Measurements from ENCODE around the gene TFR2. TPM values are rescaled to one million over a fixed set of nuclear protein-coding genes. Genes with fewer than 3 reads are reported as not detected.

Gene TFR2
- total and polyA plus RNA-seq, 12 donors: 0.20 to 0.58 (median 0.49) TPM; not detected in 7

- peak overlapping the region in 8 of 10 donors; percentile 86 to 97 (median 91) for H3K27ac ChIP-seq
- peak overlapping the region; percentile 57 to 97 (median 83) for H3K4me3 ChIP-seq
- peak in 2 of 9 donors; percentile 10 to 20 for TF ChIP-seq CTCF (IDR thresholded peaks at IDR 0.05)
- peaks cover 0 to 20% (median 10%) of the 10 kb centered on the region in 9 donors for H3K4me1 ChIP-seq
- peak in 5 of 8 donors; percentile 1 to 20 (median 4) for ATAC-seq
- intact Hi-C loops (cut with DNase I): loop anchor here in 6 of 10 donors (1.0 to 10.0 kb wide), 8 partner anchors 27 to 262 kb away; partner anchors contain the start of genes GNB2 (in 4 of the 6), GIGYF1 (in 2 of the 6), FBXO24 (in 1 of the 6) and LRCH4 (in 1 of the 6)
- 3 to 4% methylated on average over 29 of the region's 29 CpGs for WGBS, 2 donors
- peaks cover 0 to 22% (median 0%) of the 10 kb centered on the region in 9 donors for H3K36me3 ChIP-seq
- no peaks in the 10 kb centered on the region for H3K9me3 ChIP-seq
- H3K27me3 ChIP-seq: no peaks in the 10 kb centered on the region
- no peak for DNase-seq
Observed at GRCh38 chr7:100612730-100613390, 28.5 kb downstream of the TFR2 start.

GRCh38 chr7:100611983-100612729 lies 29.2 kb downstream of the TFR2 start, which contains the start of gene MOSPD3:
Gene MOSPD3 (plus strand): TSS chr7:100612540. CDS start chr7:100612792, 252 bp downstream.
- intact Hi-C loops (cut with DNase I): loop anchor here in 6 of 10 donors (1.0 to 10.0 kb wide), 8 partner anchors 26 to 263 kb away; partner anchors contain the start of genes GNB2 (in 4 of the 6), GIGYF1 (in 2 of the 6), FBXO24 (in 1 of the 6) and LRCH4 (in 1 of the 6)
- peak; percentile 99 for DNase-seq
- TF ChIP-seq CTCF (IDR thresholded peaks at IDR 0.05): no peak
- Histone ChIP-seq H3K36me3 (peaks cover 0 to 29% (median 0%) of the 10 kb centered on the region in 9 donors), H3K4me1 (peaks cover 0 to 20% (median 10%) of the 10 kb centered on the region in 9 donors), H3K27me3 (no peaks in the 10 kb centered on the region), H3K4me3 (peak within 1 kb of the TSS; percentile 57 to 97 (median 83)), H3K9me3 (no peaks in the 10 kb centered on the region), H3K27ac (peak within 1 kb of the TSS; percentile 65 to 97 (median 91))
- 0 to 1% methylated on average over 50 to 61 of the region's 61 CpGs for WGBS, 2 donors
- peak; percentile 97 to 99 (median 98) for ATAC-seq

- intact Hi-C loops (cut with DNase I): loop anchor here in 5 of 10 donors (5.0 to 10.0 kb wide), 6 partner anchors 62 to 265 kb away; partner anchors contain the start of genes GIGYF1 (in 3 of the 5), GNB2 (in 2 of the 5) and SRRT (in 1 of the 5)
- Histone ChIP-seq H3K9me3 (no peaks in the 10 kb centered on the region), H3K27ac (no peak overlapping the region), H3K27me3 (peaks cover 0 to 11% (median 0%) of the 10 kb centered on the region in 7 donors), H3K36me3 (peaks cover 0 to 22% (median 0%) of the 10 kb centered on the region in 9 donors), H3K4me3 (no peak overlapping the region), H3K4me1 (peaks cover 0 to 31% (median 21%) of the 10 kb centered on the region in 9 donors)
- WGBS, 2 donors: 94 to 96% methylated on average over 5 of the region's 5 CpGs
- no peak for ATAC-seq
- DNase-seq: no peak
- TF ChIP-seq CTCF (IDR thresholded peaks at IDR 0.05): no peak
Observed at GRCh38 chr7:100609958-100610357, 31.4 kb downstream of the TFR2 start.

GRCh38 chr7:100607111-100607510 lies 34.2 kb downstream of the TFR2 start:
- no peak overlapping the region for H3K4me3 ChIP-seq
- DNase-seq (no peak), ATAC-seq (no peak)
- 90 to 95% methylated on average over 8 of the region's 8 CpGs for WGBS, 2 donors
- TF ChIP-seq CTCF (IDR thresholded peaks at IDR 0.05): no peak
- peaks cover 0 to 32% (median 22%) of the 10 kb centered on the region in 9 donors for H3K4me1 ChIP-seq
- H3K9me3 ChIP-seq: no peaks in the 10 kb centered on the region
- peaks cover 0 to 11% (median 0%) of the 10 kb centered on the region in 7 donors for H3K27me3 ChIP-seq
- no peak overlapping the region for H3K27ac ChIP-seq
- intact Hi-C loops (cut with DNase I): loop anchor here in 3 of 10 donors (5.0 to 10.0 kb wide), 3 partner anchors 65 to 88 kb away; partner anchors contain the start of genes GIGYF1 (in 1 of the 3) and GNB2 (in 1 of the 3)
- H3K36me3 ChIP-seq: peaks cover 0 to 12% (median 0%) of the 10 kb centered on the region in 9 donors

All from heart right ventricle (tissue), 16 donors.